IMR-90 (cell line): ENCODE results near the gene BTD. TPM values are rescaled to one million over a fixed set of nuclear protein-coding genes. Genes with fewer than 3 reads are reported as not detected.

Experiments
- ATAC-seq: fragments of 200-7000 bp; cut with Tn5 transposase; 2 replicates; pipeline ENCODE4 v1.9.1; 2020; ENCODE audit warnings: low read depth, mild to moderate bottlenecking, moderate library complexity
- BruUV-seq: library from RNA; stranded (reverse); fragments of 400-500 nt; replicated peaks from 2 replicates; lab custom pipeline; 2021; lab: Mats Ljungman, UMichigan
- CTCF ChIA-PET: fragments of 300-600 bp; formaldehyde crosslinking; extraction: SDS; loops from one replicate; lab custom pipeline; 2021; ENCODE audit warnings: antibody characterized with exemption; lab: Yijun Ruan, JAX
- POLR2A ChIA-PET: fragments of 300-600 bp; sonication (Branson Sonifier 250); formaldehyde crosslinking; loops from one replicate; lab custom pipeline; 2022; ENCODE audit warnings: antibody characterized with exemption; ENCODE audit not compliant: unreplicated experiment; lab: Charles Lee
- DNase-seq: peaks from one replicate; pipeline ENCODE4 v3.0.0; 2013
- H2AFZ ChIP-seq: replicated peaks from 2 replicates; pipeline ENCODE3; 2013; ENCODE audit warnings: low read length, mild to moderate bottlenecking; ENCODE audit not compliant: poor library complexity
- H2AK5ac ChIP-seq: 2 replicates; pipeline ENCODE4 v1.6.1; 2013; ENCODE audit warnings: low read depth, low read length, inconsistent platforms
- H2AK9ac ChIP-seq: replicated peaks from 2 replicates; pipeline ENCODE3; 2013; ENCODE audit warnings: mild to moderate bottlenecking, low read depth, low read length, moderate library complexity; ENCODE audit not compliant: poor library complexity
- H2BK120ac ChIP-seq: 2 replicates; pipeline ENCODE4 v1.6.1; 2013; ENCODE audit warnings: low read depth, low read length, inconsistent platforms
- H2BK15ac ChIP-seq: 3 replicates; pipeline ENCODE4 v1.6.1; 2013; ENCODE audit warnings: low read depth, low read length, inconsistent platforms
- H2BK20ac ChIP-seq: 2 replicates; pipeline ENCODE4 v1.6.1; 2013; ENCODE audit warnings: low read depth, mild to moderate bottlenecking, inconsistent platforms, low read length, moderate library complexity
- H2BK5ac ChIP-seq: 2 replicates; pipeline ENCODE4 v1.6.1; 2013; ENCODE audit warnings: mild to moderate bottlenecking, low read depth, low read length, inconsistent platforms; ENCODE audit not compliant: poor library complexity, severe bottlenecking
- H3K14ac ChIP-seq: replicated peaks from 2 replicates; pipeline ENCODE4 v1.6.1; 2013; ENCODE audit warnings: low read depth, low read length, inconsistent platforms
- H3K18ac ChIP-seq: 2 replicates; pipeline ENCODE4 v1.6.1; 2013; ENCODE audit warnings: low read depth, low read length, control low read depth
- H3K23ac ChIP-seq: 2 replicates; pipeline ENCODE4 v1.6.1; 2013; ENCODE audit warnings: low read depth, low read length, inconsistent platforms
- H3K27ac ChIP-seq: 2 replicates; pipeline ENCODE4 v1.5.1; 2013; ENCODE audit warnings: mild to moderate bottlenecking, control low read depth, low read length; ENCODE audit not compliant: insufficient read depth
- H3K27me3 ChIP-seq: 2 replicates; pipeline ENCODE4 v1.6.1; 2013; ENCODE audit warnings: low read length; ENCODE audit not compliant: control insufficient read depth, insufficient read depth
- H3K36me3 ChIP-seq: 2 replicates; pipeline ENCODE4 v1.6.1; 2013; ENCODE audit warnings: low read length, mixed read lengths; ENCODE audit not compliant: control insufficient read depth, insufficient read depth
- H3K4ac ChIP-seq: 2 replicates; pipeline ENCODE4 v1.6.1; 2013; ENCODE audit warnings: low read depth, low read length, inconsistent platforms
- H3K4me1 ChIP-seq: 2 replicates; pipeline ENCODE4 v1.6.1; 2013; ENCODE audit warnings: low read length, mixed read lengths; ENCODE audit not compliant: control insufficient read depth, insufficient read depth
- H3K4me2 ChIP-seq: 2 replicates; pipeline ENCODE4 v1.6.1; 2013; ENCODE audit warnings: low read depth, mild to moderate bottlenecking, control low read depth, low read length, moderate library complexity
- H3K4me3 ChIP-seq: 2 replicates; pipeline ENCODE4 v1.5.1; 2013; ENCODE audit warnings: low read depth, mild to moderate bottlenecking, control low read depth, low read length, moderate library complexity; ENCODE audit not compliant: insufficient read depth
- H3K56ac ChIP-seq: 2 replicates; pipeline ENCODE4 v1.6.1; 2013; ENCODE audit warnings: low read length, inconsistent platforms; ENCODE audit not compliant: insufficient read depth; ENCODE audit errors: extremely low read depth
- H3K79me1 ChIP-seq, 2 experiments: 2 replicates each; pipeline ENCODE4 v1.6.1; 2013; ENCODE audit warnings: low read length in 2 of 2, inconsistent platforms in 1 of 2, low read depth in 1 of 2
- H3K9ac ChIP-seq: 2 replicates; pipeline ENCODE4 v1.6.1; 2013; ENCODE audit warnings: low read depth, low read length, control low read depth
- H3K9me1 ChIP-seq: 2 replicates; pipeline ENCODE4 v1.6.1; 2013; ENCODE audit warnings: low read length, inconsistent platforms; ENCODE audit not compliant: insufficient read depth
- H3K9me3 ChIP-seq: 2 replicates; pipeline ENCODE4 v1.6.1; 2013; ENCODE audit warnings: low read length; ENCODE audit not compliant: control insufficient read depth, insufficient read depth
- H4K20me1 ChIP-seq: 2 replicates; pipeline ENCODE4 v1.6.1; 2013; ENCODE audit warnings: low read length, inconsistent platforms; ENCODE audit not compliant: insufficient read depth
- H4K5ac ChIP-seq: 2 replicates; pipeline ENCODE4 v1.6.1; 2013; ENCODE audit warnings: mild to moderate bottlenecking, low read depth, low read length, control low read depth
- H4K8ac ChIP-seq, 2 experiments: 2 replicates each; pipeline ENCODE4 v1.6.1; 2013; ENCODE audit warnings: low read depth in 2 of 2, low read length in 2 of 2, control low read depth in 1 of 2, inconsistent platforms in 1 of 2
- H4K91ac ChIP-seq: 2 replicates; pipeline ENCODE4 v1.6.1; 2013; ENCODE audit warnings: low read depth, low read length, inconsistent platforms; ENCODE audit not compliant: insufficient read depth
- BHLHE40 ChIP-seq: fragments of 150-350 bp; IDR thresholded peaks from 2 replicates; pipeline ENCODE4 v1.6.1; 2016; ENCODE audit warnings: mild to moderate bottlenecking, low read depth, low read length
- CHD1 ChIP-seq: IDR thresholded peaks from 2 replicates; pipeline ENCODE4 v1.6.1; 2012; ENCODE audit warnings: low read depth, low read length, improper control_type of control experiment
- CTCF ChIP-seq: conservative IDR thresholded peaks from 2 replicates; pipeline ENCODE4 v1.5.1; 2012; ENCODE audit warnings: mild to moderate bottlenecking, low read depth, low read length, improper control_type of control experiment
- FOS ChIP-seq: fragments of 150-350 bp; IDR thresholded peaks from 2 replicates; pipeline ENCODE4 v1.6.1; 2016; ENCODE audit warnings: low read depth, low read length
- MAFK ChIP-seq: IDR thresholded peaks from 2 replicates; pipeline ENCODE4 v1.6.1; 2012; ENCODE audit warnings: low read depth, low read length, improper control_type of control experiment
- NFE2L2 ChIP-seq: fragments of 150-350 bp; IDR thresholded peaks from 2 replicates; pipeline ENCODE4 v1.6.1; 2016; ENCODE audit warnings: low read depth, mild to moderate bottlenecking, low read length
- POLR2A ChIP-seq: IDR thresholded peaks from 2 replicates; pipeline ENCODE4 v1.6.1; 2012; ENCODE audit warnings: mild to moderate bottlenecking, low read depth, low read length
- RAD21 ChIP-seq: IDR thresholded peaks from 2 replicates; pipeline ENCODE4 v1.6.1; 2012; ENCODE audit warnings: low read length, improper control_type of control experiment
- RCOR1 ChIP-seq: IDR thresholded peaks from 2 replicates; pipeline ENCODE4 v1.6.1; 2012; ENCODE audit warnings: mild to moderate bottlenecking, low read length, improper control_type of control experiment; ENCODE audit not compliant: insufficient replicate concordance
- SMC3 ChIP-seq: fragments of 150-350 bp; IDR thresholded peaks from 2 replicates; pipeline ENCODE4 v1.6.1; 2016; ENCODE audit warnings: low read depth, mild to moderate bottlenecking, antibody characterized with exemption, low read length, moderate library complexity
- WGBS, 2 experiments: methylation state at CpG; one replicate each; pipeline versions ENCODE4 v1.1.5 to v1.1.7; 2013; ENCODE audit warnings: missing lambda C conversion rate in 2 of 2; ENCODE audit not compliant: insufficient read length in 1 of 2; ENCODE audit errors: extremely low coverage in 2 of 2; 5-methylcytosine and 5-hydroxymethylcytosine counted together
- dilution Hi-C: fragments of 300-500 bp; cut with HindIII; formaldehyde crosslinking; loops from one replicate; pipeline ENCODE4 v1.14.3; 2018; ENCODE audit warnings: low sequenced_read_pairs; ENCODE audit not compliant: unreplicated experiment
- in situ Hi-C: fragments of 300-500 bp; cut with MboI; formaldehyde crosslinking; loops from 3 replicates; pipeline ENCODE4 v1.14.3; 2019; ENCODE audit warnings: low sequenced_read_pairs, inconsistent platforms, mixed read lengths
- intact Hi-C: fragments of 100-400 bp; cut with micrococcal nuclease; formaldehyde crosslinking; loops from 2 replicates; pipeline ENCODE4 v1.10.0; 2022
- polyA plus RNA-seq, 3 experiments: library from polyadenylated mRNA; depleted of rRNA; stranded (reverse); fragments of >200 nt; gene quantifications; 2 replicates each; pipeline ENCODE4 v1.2.3, GENCODE V29; 2012; ENCODE audit warnings: low replicate concordance in 1 of 3
- total RNA-seq: library from RNA; depleted of rRNA; stranded (reverse); fragments of >200 nt; gene quantifications from 2 replicates; pipeline ENCODE4 v1.2.3, GENCODE V29; 2012
- TF ChIP-seq, protein P1 (sequence below): fragments of 150-350 bp; IDR thresholded peaks from 2 replicates; pipeline ENCODE4 v1.6.1; 2017; ENCODE audit warnings: mild to moderate bottlenecking, antibody characterized with exemption, low read length, low read depth
- TF ChIP-seq, protein P2 (sequence below): fragments of 150-350 bp; IDR thresholded peaks from 2 replicates; pipeline ENCODE4 v1.6.1; 2016; ENCODE audit warnings: low read depth, mild to moderate bottlenecking, low read length, moderate library complexity, borderline replicate concordance

The BTD gene
- total and polyA plus RNA-seq, 2 of the 4 experiments (the other 2 are of a cell fraction), result 14.8 to 21.1 TPM

DNA sequence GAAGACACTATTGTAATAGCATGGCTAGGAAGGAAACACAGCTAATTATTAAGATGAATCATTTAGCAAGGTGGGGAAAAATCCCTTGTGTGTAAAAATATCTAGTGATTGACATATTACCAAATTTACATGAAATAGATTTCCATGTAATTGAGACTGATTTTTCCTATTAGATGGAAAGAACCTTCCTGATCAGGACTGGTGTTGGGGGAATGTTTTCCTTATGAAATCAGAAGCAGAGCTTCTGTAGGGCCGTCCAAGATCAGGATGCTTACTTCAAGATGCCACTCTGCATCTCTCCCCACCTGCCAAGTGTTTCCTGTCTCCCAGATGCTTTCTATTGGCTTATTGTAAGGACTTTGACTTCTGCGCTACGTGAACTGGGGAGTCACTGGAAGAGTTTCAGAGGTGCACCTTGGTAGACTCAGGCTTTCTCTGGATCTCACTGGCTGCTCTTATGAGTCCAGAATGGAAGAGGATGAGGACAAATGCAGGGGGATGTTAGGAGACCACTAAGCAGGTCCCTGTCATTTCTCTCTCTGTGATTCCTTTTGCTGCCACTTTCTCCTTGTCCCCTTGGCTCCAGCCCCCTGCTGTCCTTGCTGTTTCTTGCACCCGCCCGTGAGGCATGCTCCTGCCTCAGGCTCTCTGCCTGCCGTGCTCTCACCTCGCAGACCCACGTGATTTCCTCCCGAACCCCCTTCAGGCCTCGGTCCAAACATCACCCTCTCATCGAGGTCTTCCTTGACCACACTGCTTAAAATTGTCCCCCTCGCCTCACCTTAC, 30.1 kb downstream of the BTD start:
- WGBS, 2 experiments, result 68% methylated on average over 8 of the region's 12 CpGs; no CpG with 5 or more reads in 1 of the 2 experiments
- H3K4me1 ChIP-seq, result peaks cover 34% of the 10 kb centered on the region
- H3K9me1 ChIP-seq, result peaks cover 19% of the 10 kb centered on the region
- H2AK9ac ChIP-seq, result peak overlapping the region; percentile 83
- H3K4ac ChIP-seq, result peak overlapping the region; percentile 94
- ChIA-PET POLR2A (no interaction called here), CTCF (interaction anchor here (1.0 to 1.4 kb wide), 2 partner anchors 26 to 180 kb away, joined by 3 to 5 read pairs; no protein-coding TSS in a partner anchor)
- in situ Hi-C loops (loop anchor here (25.0 kb wide), 2 partner anchors 431 to 606 kb away; no protein-coding TSS in a partner anchor), dilution Hi-C loops (no loop called here), intact Hi-C loops (loop anchor here (1.0 to 10.0 kb wide), 5 partner anchors 16 to 613 kb away; partner anchors contain the start of gene ANKRD28)
- BruUV-seq, result no TSS peak
- peak overlapping the region; percentile 70 for H2AFZ ChIP-seq
- peak overlapping the region; percentile 95 for H2BK120ac ChIP-seq
- H3K56ac ChIP-seq, result peak overlapping the region; percentile 92
- no peaks in the 10 kb centered on the region for H3K36me3 ChIP-seq
- peak overlapping the region; percentile 91 for H2AK5ac ChIP-seq
- peak overlapping the region; percentile 92 for H3K18ac ChIP-seq
- DNase-seq, result peak; percentile 39
- TF ChIP-seq, protein P1, sequence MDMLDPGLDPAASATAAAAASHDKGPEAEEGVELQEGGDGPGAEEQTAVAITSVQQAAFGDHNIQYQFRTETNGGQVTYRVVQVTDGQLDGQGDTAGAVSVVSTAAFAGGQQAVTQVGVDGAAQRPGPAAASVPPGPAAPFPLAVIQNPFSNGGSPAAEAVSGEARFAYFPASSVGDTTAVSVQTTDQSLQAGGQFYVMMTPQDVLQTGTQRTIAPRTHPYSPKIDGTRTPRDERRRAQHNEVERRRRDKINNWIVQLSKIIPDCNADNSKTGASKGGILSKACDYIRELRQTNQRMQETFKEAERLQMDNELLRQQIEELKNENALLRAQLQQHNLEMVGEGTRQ, result no peak
- no peak for TF ChIP-seq CTCF
- TF ChIP-seq CHD1, result no peak
- no peak for TF ChIP-seq RAD21
- TF ChIP-seq, protein P2, sequence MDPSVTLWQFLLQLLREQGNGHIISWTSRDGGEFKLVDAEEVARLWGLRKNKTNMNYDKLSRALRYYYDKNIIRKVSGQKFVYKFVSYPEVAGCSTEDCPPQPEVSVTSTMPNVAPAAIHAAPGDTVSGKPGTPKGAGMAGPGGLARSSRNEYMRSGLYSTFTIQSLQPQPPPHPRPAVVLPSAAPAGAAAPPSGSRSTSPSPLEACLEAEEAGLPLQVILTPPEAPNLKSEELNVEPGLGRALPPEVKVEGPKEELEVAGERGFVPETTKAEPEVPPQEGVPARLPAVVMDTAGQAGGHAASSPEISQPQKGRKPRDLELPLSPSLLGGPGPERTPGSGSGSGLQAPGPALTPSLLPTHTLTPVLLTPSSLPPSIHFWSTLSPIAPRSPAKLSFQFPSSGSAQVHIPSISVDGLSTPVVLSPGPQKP, result no peak
- TF ChIP-seq BHLHE40, result no peak
- TF ChIP-seq RCOR1, result no peak
- no peak for TF ChIP-seq MAFK
- TF ChIP-seq NFE2L2, result no peak
- TF ChIP-seq POLR2A, result no peak
- TF ChIP-seq FOS, result no peak
- TF ChIP-seq SMC3, result no peak
- H3K9me3 ChIP-seq, result no peaks in the 10 kb centered on the region
- H3K4me2 ChIP-seq, result no peak overlapping the region
- H4K5ac ChIP-seq, result peak overlapping the region; percentile 31
- peaks cover 12 to 30% of the 10 kb centered on the region in 2 experiments; a peak in 3 of 4 replicates for H3K79me1 ChIP-seq
- peak overlapping the region; percentile 96 for H2BK20ac ChIP-seq
- peak overlapping the region; percentile 97 for H3K23ac ChIP-seq
- H2BK5ac ChIP-seq, result peak overlapping the region; percentile 86
- H3K27me3 ChIP-seq, result no peaks in the 10 kb centered on the region
- peak overlapping the region; percentile 83 to 93 for H4K8ac ChIP-seq
- peak overlapping the region; percentile 91 for H3K14ac ChIP-seq
- peak overlapping the region; percentile 97 for H4K91ac ChIP-seq
- H4K20me1 ChIP-seq, result no peaks in the 10 kb centered on the region
- peak overlapping the region; percentile 3; the same call in 1 of the 2 replicates for H3K9ac ChIP-seq
- H2BK15ac ChIP-seq, result peak overlapping the region; percentile 98
- no peak for ATAC-seq
- H3K4me3 ChIP-seq, result no peak overlapping the region
- H3K27ac ChIP-seq, result peak overlapping the region; percentile 70
